ENCODE measurements around the gene INO80C.
"Not testable (repeated sequence)": the region's sequence is repeated elsewhere in the genome, so short reads cannot be mapped to it uniquely, and the experiment has no call there.

The INO80C gene

DNA sequence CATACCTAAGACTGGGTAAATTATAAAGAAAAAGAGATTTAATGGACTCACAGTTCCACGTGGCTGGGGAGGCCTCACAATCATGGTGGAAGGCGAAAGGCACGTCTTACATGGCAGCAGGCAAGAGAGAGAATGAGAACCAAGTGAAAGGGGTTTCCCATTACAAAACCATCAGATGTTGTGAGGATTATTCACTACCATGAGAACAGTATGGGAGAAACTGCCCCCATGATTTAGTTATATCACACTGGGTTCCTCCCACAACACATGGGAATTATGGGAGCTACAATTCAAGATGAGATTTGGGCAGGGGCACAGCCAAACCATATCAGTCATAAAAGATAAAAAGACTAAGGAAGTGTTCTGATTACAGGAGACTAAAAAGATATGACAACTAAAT, 8.5 kb downstream of the INO80C start:
- DNase-seq (ENCODE audit: low read depth), result not testable (repeated sequence)

DNA sequence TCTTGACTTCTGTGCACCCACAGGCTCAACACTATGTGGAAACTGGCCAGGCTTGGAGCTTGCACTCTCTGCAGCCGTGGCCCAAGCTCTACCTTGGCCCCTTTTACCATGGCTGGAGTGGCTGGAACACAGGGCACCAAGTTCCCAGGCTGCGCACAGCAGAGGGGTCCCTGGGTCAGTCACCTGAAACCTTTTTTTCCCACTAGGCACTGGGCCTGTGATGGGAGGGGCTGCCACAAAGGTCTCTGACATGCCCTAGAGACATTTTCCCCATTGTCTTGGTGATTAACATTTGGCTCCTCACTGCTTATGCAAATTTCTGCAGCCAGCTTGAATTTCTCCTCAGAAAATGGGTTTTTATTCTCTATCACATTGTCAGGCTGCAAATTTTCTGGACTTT, 9.4 kb downstream of the INO80C start:
- DNase-seq (ENCODE audit: low read depth), result not testable (repeated sequence)

DNA sequence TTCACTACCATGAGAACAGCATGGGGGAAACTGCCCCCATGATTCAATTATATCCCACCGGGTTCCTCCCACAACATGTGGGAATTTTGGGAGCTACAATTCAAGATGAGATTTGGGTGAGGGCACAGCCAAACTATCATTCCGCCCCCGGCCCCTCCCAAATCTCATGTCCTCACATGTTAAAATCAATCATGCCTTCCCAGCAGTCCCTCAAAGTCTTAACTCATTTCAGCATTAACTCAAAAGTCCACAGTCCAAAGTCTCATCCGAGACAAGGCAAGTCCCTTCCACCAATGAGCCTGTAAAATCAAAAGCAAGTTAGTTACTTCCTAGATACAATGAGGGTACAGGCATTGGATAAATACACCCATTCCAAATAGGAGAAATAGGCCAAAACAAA, 10.2 kb downstream of the INO80C start:
- DNase-seq (ENCODE audit: low read depth), result not testable (repeated sequence)

DNA sequence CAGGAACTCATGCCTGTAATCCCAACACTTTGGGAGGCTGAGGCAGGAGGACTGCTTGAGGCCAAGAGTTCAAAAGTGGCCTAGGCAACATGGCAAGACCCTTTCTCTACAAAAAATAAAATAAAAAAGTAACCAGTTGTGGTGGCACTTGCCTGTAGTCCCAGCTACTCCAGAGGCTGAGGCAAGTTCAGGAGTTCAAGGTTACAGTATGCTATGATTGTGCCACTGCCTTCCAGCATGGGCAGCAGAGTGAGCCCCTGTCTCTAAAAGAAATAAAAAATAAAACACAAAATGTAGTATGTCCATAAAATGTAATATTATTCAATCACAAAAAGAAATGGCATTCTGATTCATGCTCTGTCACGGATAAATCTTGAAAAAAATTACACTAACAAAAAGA, 11.9 kb downstream of the INO80C start:
- DNase-seq (ENCODE audit: low read depth), result no peak

DNA sequence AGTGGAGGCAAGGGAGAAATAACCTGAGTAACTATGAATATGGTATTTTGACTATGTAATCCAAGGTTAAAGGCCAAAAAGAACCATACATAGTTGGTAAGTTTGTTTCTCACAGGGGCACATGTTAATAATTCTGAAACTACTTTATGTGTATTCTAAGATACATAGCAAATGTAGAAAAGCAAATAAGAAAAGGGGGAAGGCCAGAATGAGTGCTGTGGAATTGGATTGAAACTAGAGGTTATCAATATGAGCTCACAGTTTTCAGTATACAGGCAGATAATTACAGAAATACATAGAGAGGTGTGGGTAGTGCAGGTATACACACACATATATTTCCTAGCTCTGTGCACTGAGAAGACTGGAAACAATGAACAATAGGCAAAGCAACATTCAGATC, 13.7 kb downstream of the INO80C start:
- DNase-seq (ENCODE audit: low read depth), result no peak

DNA sequence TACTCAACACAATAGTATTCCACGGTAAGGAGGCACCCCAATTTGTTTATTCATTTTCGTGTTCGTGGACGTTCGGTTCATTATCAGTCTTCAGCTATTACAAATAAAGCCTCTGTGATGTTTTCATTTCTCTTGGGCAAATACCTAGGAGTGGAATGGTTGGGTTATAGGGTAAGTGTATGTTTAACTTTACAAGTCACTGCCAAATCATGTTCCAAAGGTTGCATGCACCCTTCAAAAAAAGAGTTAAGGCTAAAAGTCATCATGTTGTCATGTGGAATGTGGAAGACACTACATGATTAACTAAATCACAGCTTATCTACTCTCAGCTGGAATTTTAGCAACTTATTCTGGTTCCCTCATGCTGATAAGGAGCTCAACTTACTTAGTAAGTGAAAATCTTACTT, 15.8 kb downstream of the INO80C start:
- DNase-seq (ENCODE audit: low read depth), result no peak

DNA sequence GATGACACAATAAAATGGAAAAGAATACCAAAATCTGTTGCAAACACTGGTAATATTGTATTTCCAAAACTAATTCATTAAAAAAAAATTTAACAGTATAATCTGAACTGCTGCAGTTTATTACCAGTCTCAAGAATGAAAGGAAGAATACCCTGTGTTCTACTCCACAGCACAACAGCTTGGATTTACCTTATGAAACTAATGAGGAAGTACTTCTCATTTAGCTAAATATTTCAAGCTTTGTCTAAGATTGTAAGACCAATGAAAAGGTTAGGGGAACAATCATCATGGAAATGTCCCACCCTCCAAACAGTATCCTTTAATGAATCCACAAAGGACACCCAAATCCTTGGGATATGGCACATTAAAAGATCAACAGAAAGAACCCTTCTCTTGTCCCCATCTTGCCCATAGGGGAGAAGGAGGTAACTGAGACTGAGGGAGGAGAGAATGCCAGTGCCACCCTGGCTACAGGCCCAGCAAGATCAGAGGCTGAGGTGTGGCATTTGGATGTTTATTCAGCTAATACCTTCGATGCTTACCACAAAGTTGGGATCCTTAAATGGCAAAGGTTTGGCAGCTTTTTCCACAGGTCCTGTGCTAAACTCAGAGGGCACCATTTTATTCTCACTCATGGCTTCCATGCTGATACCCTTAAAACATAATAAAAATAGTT, 17.7 kb downstream of the INO80C start:
- no peak for DNase-seq (ENCODE audit: low read depth)

DNA sequence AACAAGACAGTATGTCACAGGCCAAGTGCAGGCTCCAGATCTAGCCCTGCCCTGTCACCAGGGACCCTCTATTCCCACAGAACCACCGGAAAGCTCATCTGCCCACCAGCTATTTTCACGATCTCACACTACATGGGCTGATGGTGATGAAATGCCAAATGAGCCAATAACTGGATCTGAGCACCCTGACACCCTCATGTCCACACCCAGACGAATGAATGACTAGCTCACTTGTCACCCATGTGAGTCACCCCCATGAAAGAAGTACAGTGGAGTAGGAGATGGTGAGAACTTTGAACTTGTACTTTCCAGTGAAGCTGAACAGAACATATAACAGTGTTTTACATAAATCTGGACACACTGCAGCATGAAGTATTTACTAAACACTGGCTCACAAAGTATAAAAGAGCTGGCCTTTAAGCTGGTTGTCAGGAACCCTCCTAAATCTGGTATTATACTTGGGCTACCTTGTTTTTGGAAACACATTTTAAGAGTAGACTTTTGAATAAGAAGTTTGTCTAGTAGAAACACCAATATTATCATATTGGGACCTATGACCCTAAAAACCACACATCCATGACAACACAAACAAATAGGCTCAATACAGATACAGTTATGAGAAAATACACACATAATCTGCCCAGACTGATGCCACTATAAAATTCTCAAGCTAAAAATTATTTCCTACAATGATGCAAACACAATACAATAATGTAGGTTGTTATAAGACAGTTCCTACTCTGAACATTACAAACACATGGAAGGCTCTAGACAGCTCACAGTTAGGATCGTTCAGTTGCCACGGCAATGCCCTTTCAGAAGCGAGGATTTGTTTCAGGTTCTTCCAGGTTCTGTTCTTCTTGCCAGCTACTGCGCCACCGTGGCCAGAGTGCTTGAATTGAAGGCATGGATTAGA, 19.0 kb downstream of the INO80C start:
- DNase-seq (ENCODE audit: low read depth), result no peak

DNA sequence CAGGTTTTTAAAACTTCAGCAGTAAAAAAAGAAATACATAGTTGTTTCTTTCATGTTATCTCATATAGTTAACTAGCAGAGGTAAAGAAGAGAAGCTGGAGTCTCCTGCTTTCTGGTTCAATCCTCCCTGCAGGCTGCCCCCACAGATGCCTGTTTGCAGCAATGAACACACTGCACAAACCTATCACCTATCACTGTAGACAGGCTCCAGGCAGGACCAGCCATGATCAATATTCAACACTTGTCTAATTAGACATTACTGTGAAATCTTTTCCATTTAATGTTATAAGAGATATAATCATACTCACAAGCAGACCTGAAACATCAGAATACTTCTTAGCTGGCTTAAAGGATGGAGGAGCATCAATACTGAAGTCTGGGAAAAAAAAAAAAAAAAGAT, 19.8 kb downstream of the INO80C start:
- no peak for DNase-seq (ENCODE audit: low read depth)

DNA sequence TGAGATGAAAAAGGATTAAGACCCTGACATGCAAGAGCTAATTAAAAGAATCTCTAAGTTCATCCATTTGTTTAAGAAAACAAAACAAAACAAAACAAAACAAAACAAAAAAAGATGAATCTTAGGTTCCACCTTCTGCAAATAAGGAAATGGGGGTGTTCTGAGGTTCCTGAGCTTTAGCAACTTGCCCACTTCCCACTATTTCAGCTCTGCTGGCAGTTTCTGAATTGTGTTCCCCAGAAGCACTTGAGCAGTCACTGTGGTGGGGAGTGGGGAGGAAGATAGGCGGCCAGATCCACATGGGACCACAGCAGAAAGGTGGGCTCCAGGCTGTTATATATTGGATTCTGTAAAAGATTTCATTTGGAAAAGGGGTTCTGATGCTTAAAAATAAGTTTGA, 20.3 kb downstream of the INO80C start:
- DNase-seq (ENCODE audit: low read depth), result no peak

DNA sequence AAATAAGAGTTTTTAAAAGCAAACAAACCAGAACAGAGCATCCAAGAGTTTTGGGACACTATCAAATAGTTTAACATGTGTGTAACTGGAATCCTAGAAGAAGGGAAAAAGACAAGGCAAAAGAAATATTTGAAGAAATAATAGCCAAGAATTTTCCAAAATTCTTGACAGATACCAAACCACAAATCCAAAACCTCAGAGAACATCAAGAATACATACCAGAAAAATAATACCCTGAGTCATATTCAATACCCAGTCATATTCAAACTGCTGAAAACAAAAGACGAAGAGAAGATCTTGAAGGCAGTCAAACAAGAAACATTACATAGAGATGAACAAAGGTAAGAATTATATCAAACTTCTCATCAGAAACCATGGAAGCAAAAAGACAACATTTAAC, 22.9 kb downstream of the INO80C start:
- DNase-seq (ENCODE audit: low read depth), result no peak

DNA sequence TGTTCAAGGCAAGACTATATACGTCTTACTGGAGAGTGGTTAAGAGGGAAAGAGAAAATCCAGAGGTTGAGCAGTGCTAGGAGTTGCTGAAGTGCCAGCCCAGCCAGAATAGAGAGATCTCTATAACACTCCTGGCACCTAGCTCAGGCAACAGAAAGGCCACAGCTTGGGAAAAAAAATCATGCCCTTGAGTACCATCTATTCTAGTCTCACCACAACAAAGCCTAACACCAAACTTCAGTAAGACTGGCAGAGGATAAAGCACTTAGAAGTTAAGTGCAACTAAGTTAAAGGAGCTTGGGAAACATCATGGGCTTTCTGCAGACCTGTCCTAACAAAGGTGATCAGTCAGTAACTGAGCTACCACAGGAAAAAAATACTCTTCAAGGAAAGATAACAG, 24.2 kb downstream of the INO80C start:
- no peak for DNase-seq (ENCODE audit: low read depth)

DNA sequence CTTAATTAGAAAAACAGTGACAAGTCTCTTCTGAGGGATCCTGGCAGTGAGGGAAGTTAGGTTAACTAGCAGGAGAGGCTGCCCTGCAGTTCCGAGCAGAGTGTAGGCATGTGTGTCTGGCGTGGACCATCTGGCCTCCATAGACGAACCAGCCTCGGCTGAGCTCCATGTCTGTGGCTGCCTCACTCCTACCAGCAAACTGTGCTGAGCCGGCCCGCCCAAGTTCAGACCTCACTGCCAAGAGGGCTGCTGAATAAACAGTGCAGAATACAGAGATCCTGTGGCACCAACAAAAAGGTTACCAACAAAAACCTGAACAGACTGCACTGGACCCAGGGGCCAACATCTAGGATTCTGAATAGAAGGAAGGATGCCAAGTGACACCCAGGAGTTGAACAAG, 27.3 kb downstream of the INO80C start:
- no peak for DNase-seq (ENCODE audit: low read depth)

DNA sequence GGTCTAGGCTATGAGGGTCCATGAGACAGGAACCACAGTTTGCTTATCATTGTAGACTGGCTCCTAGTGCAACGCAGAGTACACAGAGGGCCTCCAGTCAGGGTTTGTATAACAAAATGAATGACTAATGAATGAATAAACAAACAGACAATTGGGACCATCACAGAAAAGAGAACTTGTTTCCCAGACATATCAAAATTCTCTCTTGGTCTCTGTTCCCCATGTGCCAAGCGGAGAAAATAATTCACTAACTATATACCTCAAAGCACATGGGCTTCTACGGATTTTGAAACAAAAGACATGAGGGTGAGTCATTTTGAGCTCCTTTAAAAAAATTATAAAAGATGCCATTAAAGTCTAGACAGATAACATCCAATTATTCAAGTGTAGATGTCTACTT, 28.0 kb downstream of the INO80C start:
- no peak for DNase-seq (ENCODE audit: low read depth)

DNA sequence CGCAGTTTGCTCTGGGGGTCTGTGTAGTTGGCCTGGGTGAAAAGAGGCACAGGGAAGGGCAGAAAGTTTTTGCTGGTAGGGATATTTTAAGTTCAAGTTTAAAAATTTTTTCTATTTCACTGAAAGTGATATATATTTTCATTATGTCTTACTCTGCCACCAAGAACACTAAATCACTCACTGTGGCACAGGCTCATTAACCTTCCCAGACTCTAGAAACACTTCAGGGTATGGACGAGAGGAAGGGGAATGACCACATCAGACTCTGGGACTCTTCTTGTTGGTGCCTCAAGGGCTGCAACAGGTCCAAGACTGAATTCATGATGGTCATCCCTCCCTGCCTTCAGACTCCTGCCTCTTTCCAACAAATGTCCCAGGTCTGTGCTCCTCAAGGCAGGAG, 29.0 kb downstream of the INO80C start:
- no peak for DNase-seq (ENCODE audit: low read depth)

DNA sequence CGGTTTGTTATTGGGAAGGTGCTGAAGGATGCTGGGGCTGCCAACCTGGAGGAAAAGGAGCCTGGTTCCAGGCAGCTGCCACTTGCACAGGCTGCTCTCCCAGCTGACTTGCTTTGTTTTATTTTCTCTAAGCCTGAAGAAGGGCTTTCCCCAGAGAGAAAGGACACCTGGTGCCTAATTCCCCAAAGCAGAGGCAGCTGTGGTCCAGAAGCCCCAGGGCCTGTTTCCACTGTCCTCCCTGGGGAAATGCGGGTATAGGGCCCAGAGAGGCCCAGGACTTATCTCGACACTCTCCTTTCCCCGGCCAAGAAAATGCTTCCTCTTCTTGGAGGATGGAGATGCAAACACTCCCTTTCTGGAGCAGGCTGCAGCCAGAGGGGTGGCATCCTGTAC, 30.1 kb downstream of the INO80C start:
- no peak for DNase-seq (ENCODE audit: low read depth)

DNA sequence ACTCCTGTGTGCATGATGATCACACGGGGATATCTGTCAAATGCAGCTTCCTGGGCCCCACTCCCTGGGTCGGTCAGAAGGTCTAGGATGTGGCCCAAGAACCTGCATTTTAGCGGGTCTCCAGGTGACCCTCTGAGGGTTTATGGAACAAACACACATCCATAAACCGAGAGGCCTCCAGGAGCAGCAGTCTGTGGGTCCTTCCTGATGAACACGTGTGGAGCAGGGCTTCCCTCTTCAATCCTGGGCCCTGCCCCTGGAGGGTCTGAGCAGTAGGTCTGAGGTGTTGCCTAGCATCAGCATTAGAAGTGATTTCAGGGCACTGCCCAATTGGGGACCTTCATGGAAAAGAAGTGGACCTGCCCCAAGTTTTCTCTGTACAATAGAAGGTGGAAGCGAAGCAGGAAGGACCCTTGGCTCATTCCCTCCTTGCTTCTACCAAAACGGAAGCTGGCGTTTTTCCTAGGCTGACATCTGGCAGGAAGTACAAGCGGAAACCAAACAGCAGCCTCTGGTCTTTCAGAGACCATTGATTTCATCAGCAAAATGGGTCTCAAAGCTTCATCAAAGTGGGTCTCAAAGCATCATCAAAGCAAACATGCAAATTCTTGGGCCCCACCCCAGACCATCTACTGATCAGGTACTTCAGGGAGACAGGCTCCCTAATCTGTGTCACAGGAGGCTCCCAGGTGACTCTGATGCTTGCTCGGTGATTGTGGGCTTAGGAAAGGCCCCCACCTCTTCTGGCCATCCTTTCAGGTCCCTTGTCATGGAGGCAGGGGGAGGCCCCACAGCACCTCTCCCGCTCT, 30.7 kb downstream of the INO80C start:
- no peak for DNase-seq (ENCODE audit: low read depth)

DNA sequence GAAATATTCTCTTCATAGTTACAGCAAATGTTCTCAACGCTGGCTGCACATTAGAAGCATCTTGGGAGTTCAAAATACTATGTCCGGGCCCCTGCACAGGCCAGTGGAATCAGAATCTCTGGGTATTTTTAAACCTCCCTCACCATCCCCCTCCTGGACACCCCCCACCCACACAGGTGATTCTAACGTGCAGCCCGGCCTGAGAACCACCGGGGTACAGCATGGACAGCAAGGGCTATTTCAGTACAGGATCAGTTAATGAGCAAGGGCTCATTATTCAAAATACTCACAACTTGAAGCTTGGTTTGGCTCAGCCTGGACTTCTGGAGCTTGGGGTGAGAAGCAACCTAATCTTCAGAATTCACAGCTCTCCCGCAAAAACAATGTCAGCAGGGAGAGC, 31.4 kb downstream of the INO80C start:
- DNase-seq (ENCODE audit: low read depth), result no peak

DNA sequence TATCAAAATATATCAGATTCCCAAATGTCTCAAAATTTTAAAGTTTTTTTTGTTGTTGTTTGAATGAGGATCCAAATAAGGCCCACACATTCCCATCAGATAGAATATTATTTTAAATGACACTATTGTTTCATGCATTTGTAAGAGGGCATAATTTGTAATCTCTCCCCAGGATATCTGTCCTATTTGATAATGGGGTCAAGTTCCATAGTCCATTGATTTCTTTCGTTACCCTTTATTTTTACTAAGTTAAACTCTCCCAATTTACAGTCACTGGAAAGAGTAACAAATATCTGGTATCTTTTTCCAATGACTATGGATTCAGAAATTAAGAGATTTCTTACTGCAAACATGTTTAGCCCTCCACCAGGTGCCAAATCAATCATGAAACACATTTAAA, 32.4 kb downstream of the INO80C start:
- no peak for DNase-seq (ENCODE audit: low read depth)

DNA sequence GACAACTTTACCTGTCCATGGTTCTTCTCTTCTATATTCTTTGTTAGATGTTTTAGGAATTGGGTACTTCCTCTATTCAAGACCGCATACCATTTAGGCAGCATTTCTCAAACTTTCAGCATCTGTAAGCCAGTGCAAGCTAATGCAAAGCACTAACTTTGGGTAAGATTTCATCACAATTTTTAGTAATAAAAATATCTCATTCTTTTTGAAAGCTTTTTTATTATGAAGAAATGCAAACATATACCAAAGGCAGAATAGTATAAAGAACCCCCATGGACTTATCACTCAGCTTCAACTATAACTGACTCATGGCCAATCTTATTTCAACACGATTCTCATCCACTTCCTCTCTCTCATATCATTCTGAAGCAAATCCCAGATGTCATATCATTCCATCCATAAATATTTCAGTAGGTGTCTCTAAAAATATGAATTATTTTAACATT, 32.9 kb downstream of the INO80C start:
- DNase-seq (ENCODE audit: low read depth), result no peak

DNA sequence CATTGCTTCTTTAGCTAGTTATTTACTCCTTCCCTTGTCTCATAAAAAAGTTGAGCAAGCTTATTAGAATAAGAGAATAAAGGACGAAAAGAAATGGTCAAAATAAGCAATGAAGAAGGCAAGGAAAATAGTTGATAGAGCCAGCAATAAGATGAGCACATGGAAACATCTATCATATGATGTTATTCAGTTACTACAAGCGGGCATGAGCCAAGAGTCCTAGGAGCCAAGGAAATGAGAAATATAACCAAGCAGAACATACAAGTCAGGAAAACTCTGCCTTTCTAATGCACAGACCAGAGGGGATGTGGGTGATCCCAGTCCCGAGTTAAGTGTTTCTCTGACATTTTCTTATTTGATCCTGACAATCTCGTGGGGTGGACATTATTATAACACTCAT, 33.9 kb downstream of the INO80C start:
- DNase-seq (ENCODE audit: low read depth), result no peak

DNA sequence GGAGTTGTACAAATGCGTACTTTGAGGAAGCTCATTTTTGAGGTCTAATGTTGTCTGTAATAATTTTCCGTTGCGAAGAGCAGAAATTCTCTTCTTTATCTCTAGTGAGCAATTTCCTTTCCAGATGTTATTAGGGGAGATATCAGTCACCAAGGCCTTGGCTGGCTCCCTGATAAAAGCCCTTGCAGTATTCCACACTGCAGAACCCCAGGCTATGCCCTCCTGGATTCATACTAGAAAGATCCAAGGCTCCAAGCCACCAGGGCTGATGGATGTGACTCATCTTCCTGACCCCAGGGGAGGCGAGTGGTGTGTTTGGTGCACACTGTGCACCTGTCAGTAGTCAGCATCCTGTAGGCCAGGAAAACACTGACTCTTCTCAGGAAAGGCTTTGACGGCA, 34.7 kb downstream of the INO80C start:
- no peak for DNase-seq (ENCODE audit: low read depth)

DNA sequence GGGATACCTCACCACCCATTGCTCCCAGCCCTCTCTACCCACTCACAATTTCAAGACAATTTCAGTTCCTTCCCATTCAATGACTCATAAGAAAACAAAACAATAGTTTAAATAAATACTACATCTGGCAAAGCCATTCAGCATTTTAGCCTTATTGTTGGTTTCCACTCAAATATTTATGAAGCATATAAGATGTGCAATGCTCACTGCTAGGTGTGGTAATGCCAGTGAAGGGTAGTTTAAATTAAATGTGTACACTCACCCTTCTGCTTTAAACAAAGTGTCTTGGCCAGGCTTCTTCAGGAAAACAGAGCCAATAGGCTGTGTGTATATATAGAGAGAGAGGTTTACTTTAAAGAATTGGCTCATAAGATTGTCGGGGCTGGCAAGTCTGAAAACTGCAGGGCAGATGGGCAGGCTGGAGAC, 37.0 kb downstream of the INO80C start:
- no peak for DNase-seq (ENCODE audit: low read depth)

All from stimulated activated CD8-positive, alpha-beta memory T cell treated with anti-CD3 and anti-CD28 coated beads, Interleukin-12 subunit alpha, Interleukin-12 subunit beta, amount 100 ng/mL, for 4 hours (primary cell).